Stimulated activated CD8-positive, alpha-beta memory T cell treated with anti-CD3 and anti-CD28 coated beads, Interleukin-7, amount 100 ng/mL, for 1 hour (primary cell): ENCODE measurements around the gene PIGR.

Experiments
- DNase-seq, 2 donors: peaks; one replicate each; pipeline ENCODE4 v3.0.0-alpha.2; 2020; ENCODE audit warnings: low read depth in 2 of 2

The PIGR gene

GRCh38 chr1:206890125-206891060, 55.9 kb downstream of the PIGR start:
- no peak for DNase-seq

- no peak for DNase-seq
These were observed 58.6 kb downstream of the PIGR start for GRCh38 chr1:206887701-206888100.

- no peak for DNase-seq
These were observed 59.4 kb downstream of the PIGR start for GRCh38 chr1:206886831-206887230.

- no peak for DNase-seq
These were observed 60.8 kb downstream of the PIGR start for GRCh38 chr1:206885341-206886060.

- DNase-seq, result no peak
These were observed 62.4 kb downstream of the PIGR start for GRCh38 chr1:206883876-206884275.

GRCh38 chr1:206883160-206883559, 63.1 kb downstream of the PIGR start:
- no peak for DNase-seq

GRCh38 chr1:206882555-206882954, 63.7 kb downstream of the PIGR start:
- DNase-seq, result no peak

GRCh38 chr1:206880314-206880713, 66.0 kb downstream of the PIGR start:
- DNase-seq, result no peak
